GM21786 (cell line): Measurements from ENCODE around the gene MYO1E.

ENCODE experiments used
- ATAC-seq: cut with Tn5 transposase; IDR thresholded peaks from one replicate; pipeline ENCODE4 v1.9.1; 2021; ENCODE audit not compliant: unreplicated experiment

The MYO1E gene

DNA sequence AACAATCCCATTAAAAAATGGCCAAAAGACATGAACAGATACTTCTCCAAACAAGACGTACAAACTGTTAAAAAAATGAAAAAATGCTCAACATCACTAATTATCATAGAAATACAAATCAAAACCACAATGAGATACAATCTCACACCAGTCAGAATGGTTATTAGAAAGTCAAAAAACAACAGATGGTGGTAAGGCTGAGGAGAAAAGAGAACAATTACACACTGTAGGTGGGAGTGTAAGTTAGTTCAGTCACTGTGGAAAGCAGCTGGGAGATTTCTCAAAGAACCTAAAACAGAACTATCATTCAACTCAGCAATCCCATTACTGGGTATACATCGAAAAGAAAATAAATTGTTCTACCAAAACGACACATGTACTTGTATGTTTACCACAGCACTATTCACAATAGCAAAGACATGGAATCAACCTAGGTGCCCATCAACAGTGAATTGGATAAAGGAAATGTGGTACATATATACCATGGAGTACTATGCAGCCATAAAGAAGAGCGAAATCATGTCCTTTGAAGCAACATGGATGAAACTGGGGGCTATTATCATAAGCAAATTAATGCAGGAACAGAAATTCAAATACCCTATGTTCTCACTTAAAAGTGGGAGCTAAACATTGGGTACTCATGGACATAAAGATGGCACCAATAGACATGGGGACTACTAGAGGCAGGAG lies 51.5 kb downstream of the MYO1E start:
- ATAC-seq = no peak

GRCh38 chr15:59317211-59317610 lies 55.5 kb downstream of the MYO1E start:
- ATAC-seq = no peak

DNA sequence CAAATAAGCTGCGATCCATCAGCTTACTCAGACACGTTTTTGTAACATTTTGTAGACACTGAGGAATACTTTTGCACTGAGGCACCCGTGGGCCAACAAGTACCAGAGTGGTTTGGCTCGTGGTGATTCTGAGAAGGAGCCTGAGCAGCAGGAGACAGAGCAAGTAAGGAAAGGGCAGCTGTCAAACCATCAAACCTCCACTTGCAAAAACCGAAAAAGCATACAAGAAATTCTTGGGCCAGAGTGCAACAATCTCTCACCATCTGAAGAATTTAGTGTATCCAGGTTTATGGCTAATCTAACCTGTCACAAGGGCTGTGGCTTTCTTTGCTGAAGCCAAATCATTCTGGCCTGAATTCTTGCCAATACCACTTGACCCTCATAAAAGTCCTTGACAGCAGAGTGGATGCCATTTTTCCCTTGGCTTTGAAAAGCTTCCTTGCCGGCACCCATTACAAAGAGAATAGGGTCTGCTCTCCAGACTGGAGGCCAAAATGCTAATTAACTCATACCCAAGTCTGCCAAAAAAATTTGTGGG lies 56.7 kb downstream of the MYO1E start:
- ATAC-seq = no peak

DNA sequence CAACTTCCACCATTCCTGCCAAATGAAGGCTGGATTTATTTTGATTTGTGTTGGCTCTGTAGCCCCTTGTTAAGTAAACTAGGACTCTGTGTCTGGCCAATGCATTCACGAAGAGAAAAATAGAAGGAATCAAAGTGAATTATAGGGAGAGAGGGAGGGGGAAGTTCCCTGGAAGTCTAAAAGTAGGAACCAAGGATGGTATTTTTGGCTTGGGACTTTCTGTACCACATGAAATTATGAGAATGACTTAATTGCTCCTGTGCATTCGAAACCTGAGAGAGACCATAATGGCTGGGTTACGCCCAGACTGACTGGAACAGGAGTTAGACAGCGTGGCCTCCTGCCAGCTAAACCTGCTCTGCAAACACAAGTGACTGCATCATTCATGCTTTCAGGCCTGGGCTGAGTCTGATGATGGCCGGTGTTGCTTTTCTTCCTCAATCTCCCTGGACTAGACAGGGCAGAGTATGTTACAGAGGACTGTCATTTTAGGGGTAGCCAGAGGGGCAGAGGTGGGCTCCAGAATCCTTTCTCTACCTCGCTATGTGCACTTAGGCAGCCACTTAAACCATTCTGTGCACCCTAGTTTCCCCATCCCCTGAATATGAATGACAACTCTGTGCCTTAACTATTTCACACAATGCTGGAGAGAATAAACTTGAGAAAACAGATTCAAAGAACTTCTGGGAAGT lies 58.9 kb downstream of the MYO1E start:
- peak; percentile 88 for ATAC-seq

DNA sequence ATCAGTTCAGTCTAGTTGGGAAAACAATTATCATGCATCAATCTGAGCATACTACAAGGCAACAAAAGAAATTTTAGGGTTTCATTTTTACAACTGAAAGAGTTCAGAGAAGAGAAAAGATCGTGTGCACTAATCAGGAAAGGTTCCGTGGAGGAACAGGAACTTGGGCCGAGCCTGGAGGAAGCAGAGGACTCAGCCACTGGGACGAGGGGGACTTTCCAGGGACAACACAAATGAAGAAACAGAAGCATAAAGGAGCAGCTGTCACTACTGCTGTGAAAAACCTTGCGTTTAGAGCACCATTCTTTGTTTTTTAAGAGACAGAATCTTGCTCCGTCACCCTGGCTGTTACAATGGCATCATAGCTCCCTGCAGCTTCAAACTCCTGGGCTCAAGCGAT lies 60.5 kb downstream of the MYO1E start:
- ATAC-seq = no peak

DNA sequence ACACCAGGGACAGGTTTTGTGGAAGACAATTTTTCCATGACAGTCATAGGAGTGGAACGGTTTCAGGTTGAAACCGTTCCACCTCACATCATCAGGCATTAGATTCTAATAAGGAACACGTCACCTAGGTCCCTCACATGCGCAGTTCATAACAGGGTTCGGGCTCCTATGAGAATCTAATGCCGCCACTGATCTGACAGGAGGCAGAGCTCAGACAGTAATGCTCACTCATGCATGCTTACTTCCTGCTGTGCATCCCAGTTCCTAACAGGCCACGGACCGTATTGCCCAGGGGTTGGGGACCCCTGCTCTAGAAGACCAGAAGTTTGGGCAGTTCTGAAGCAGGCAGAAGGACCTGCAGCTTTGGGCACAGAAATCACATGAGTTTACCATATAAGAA lies 61.5 kb downstream of the MYO1E start:
- ATAC-seq = no peak

GRCh38 chr15:59309405-59309804 lies 63.3 kb downstream of the MYO1E start:
- ATAC-seq = no peak

- no peak for ATAC-seq
Measured at GRCh38 chr15:59307165-59307537, 65.5 kb downstream of the MYO1E start.

DNA sequence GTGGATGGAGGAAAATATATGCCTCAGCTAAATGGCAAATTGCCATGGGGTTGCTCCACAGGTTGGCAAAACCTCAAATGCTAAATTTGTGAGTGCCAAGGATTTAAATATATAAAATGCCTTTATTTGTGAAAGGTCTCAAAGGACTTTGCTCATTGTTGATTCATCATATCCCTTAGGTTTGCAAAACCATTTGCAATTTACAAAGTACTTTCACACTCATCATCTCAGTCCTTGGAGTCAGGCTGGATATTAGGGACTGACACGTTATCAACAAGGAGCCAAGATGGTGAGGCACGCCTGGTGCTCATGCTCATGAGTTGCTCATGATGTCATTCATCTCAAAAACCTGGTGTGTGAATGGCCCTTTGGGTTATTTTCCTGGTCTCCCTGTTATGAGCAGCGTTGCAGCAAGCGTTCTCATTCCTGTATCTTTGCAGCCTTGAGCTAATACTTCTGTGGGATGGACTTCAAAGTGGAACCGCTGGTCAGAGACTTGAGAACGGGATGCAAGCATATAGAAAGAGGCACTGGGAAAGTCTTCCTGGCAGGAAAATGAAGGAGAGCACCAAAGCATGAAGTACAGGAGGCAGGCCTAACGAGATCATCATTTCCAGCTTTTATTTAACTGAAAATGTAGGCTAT lies 66.0 kb downstream of the MYO1E start:
- no peak for ATAC-seq

DNA sequence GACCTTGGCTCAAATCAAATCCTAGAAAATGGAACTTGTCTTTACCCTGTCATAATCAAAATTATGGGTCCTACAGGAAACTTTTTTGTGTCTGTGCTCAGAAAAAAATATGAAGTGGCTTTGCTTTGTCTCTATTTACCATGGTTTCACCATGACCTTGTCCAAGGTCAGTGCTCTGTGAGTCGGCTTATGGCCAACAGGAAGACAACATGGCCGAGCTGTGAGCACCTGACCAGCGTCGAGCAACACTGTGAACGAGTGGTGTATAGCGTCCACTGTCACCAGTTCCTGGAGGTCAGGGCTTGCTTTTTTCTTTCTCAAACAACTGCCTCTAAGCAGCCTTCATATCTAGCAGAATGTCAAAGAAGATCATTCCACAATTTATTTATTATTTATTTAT lies 67.9 kb downstream of the MYO1E start:
- no peak for ATAC-seq

DNA sequence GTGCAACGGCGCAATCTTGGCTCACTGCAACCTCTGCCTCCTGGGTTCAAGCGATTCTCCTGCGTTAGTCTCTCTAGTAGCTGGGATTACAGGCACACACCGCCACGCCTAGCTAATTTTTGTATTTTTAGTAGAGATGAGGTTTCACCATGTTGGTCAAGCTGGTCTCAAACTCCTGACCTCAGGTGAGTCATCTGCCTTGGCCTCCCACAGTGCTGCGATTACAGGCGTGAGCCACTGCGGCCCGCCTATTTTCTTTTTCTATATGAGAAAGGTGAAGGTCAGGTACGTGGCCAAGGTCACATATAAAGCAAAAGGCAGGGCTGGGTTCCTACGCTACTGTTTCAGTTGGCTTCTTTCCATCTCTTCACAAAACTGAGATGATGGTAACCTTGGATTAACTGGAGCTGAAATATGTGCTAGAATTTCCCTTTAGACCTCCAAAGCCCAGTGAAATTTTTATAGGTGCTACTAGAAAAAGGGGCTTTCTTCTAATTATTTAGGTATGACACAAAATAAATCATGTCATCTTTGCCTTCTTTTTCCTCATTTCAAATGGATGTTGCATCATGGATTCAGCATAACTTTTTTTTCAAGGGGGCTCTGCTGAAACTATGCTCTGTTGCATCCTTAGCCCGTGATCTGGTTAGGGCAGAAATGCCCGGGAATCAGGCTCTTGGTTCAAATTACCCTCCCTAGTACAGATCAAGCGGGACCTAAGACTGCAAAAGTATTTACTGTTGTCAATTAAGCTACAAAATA lies 68.5 kb downstream of the MYO1E start:
- peak; percentile 35 for ATAC-seq

GRCh38 chr15:59303633-59304032 lies 69.0 kb downstream of the MYO1E start:
- peak; percentile 14 for ATAC-seq

DNA sequence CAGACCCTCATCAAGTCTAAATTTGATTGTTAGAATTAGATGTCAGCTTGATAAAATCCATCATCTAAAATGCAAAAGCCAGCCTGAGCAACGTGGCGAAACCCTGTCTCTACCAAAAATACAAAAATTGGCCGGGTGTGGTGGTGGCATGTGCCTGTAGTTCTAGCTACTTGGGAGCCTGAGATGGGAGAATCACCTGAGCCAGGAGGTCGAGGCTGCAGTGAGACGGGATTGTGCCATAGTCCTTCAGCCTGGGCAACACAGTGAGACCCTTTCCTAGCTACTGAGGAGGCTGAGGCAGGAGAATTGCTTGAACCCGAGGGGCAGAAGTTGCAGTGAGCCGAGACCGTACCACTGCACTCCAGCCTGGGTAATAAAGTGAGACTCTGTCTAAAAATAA lies 69.5 kb downstream of the MYO1E start:
- no peak for ATAC-seq

GRCh38 chr15:59301527-59301926 lies 71.1 kb downstream of the MYO1E start:
- ATAC-seq = no peak

DNA sequence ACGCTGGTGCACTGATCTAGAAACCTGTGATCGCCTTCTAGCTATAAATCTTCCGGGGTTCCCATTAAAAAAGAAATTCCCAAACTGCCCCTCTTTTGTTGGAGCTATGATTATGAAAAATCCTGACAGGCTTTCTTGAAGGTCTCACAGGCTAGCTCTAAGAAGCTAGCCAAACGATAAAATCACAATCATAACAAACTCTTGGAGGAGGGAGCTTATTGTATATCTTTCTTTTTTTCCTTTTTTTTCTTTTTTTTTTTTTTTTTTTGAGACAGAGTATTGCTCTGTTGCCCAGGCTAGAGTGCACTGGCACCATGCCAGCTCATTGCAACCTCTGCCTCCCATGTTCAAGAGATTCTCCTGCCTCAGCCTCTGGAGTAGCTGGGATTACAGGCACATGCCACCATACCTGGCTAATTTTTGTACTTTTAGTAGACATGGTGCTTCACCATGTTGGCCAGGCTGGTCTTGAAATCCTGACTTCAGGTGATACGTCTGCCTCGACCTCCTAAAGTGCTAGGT lies 72.0 kb downstream of the MYO1E start:
- no peak for ATAC-seq

DNA sequence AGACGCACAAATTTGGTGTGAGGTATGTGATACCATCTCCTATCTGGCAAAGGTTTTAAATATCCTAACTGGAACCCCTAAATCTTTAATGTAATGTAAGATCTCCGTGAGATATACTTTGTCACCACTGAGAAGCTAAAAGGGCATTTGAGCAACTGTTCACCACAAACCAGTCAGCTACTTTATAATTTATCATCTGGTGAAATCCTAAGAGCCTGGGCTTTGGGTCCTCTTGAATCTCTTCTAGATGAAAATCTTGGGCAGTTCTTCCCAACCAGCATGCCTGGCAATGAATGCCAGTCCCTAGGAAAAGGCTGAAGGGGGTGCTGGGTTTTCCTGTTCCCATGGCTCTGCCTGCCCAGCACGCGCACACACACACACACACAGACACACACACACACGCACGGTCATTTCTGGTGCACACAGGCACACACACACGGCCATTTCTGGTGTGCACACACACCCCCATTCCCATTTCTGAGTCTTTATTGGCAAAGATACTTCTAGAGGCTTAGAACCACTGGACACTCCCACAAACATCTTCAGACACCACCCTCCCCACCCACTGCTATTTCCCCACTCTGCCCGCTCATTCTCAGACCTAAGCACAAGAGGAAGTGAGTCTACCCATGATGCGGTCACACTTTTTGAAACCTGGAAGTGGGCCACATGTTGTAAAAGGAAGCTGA lies 72.6 kb downstream of the MYO1E start:
- peak; percentile 63 for ATAC-seq

DNA sequence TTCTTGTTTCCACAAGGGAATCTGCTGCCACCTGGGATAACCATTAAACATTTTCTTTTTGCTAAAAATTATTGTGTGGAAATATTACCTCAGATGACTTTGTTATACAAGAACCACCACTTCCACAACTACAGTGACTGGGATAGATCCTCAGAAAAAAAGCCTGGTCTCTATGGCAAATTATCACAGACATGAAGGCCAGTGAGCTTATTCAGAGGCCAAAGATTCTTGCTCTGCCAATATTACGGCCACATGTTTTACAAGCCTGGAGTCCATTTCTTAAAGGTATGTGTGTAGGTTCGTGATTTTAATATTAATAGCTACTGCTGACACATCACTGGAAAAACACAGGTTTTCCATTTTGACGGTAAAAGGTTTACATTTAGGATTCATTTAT lies 73.8 kb downstream of the MYO1E start:
- ATAC-seq = no peak

- ATAC-seq = peak; percentile 59
Measured at GRCh38 chr15:59298225-59298853, 74.3 kb downstream of the MYO1E start.

DNA sequence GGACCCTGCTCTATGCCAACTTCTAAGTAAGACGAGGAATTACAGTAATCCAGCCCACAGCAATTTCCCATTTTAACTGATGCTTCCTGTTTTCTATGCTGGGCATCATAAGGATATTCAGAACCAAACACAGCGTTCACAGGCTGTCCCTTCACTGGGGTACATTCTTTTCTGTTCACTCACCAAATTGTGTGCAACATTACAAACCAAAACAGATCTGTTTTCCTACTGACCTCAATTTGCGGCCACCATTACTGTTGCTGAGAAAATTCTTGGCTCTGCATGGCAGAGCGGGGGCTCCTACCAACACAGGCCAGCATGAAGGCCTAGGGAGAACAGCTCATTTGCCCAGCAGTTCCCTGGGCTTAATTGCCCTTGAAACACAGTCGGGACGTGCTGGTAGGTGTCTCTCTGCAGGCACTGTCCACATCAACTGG lies 76.5 kb downstream of the MYO1E start:
- no peak for ATAC-seq
